Heart right ventricle (tissue), 16 donors: Measurements from ENCODE around the gene ELN. TPM values are rescaled to one million over a fixed set of nuclear protein-coding genes. Genes with fewer than 3 reads are reported as not detected.

Source experiments
- ATAC-seq, 8 donors: fragments of 200-7000 bp; cut with Tn5 transposase; one replicate each; pipeline ENCODE4 v1.9.1; 2020; ENCODE audit warnings: mild to moderate bottlenecking in 8 of 8, moderate library complexity in 8 of 8, moderate number of reproducible peaks in 1 of 8
- DNase-seq, 2 donors: peaks; one replicate each; pipeline ENCODE4 v3.0.0-alpha.2; 2020
- H3K27ac ChIP-seq, 10 donors: fragments of 200-600 bp; sonication (generic) in 2 of 10; one replicate each; pipeline versions ENCODE4 v1.5.0 to v1.8.0; 2020 to 2022; ENCODE audit warnings: mild to moderate bottlenecking in 3 of 10
- H3K27me3 ChIP-seq, 7 donors: fragments of 200-600 bp; one replicate each; pipeline ENCODE4 v1.8.0; 2021 to 2022; ENCODE audit warnings: mild to moderate bottlenecking in 2 of 7
- H3K36me3 ChIP-seq, 9 donors: fragments of 200-600 bp; sonication (generic) in 1 of 9; one replicate each; pipeline versions ENCODE4 v1.5.0 to v1.8.0; 2020 to 2022; ENCODE audit warnings: mild to moderate bottlenecking in 2 of 9
- H3K4me1 ChIP-seq, 9 donors: fragments of 200-600 bp; sonication (generic) in 1 of 9; one replicate each; pipeline versions ENCODE4 v1.5.0 to v1.8.0; 2020 to 2022; ENCODE audit warnings: mild to moderate bottlenecking in 4 of 9
- H3K4me3 ChIP-seq, 10 donors: fragments of 200-600 bp; sonication (generic) in 2 of 10; one replicate each; pipeline versions ENCODE4 v1.5.0 to v1.8.0; 2020 to 2022; ENCODE audit warnings: mild to moderate bottlenecking in 7 of 10, moderate library complexity in 2 of 10
- H3K9me3 ChIP-seq, 11 donors: fragments of 200-600 bp in 10 of 11; sonication (generic) in 2 of 11; one replicate each; pipeline versions ENCODE4 v1.5.0 to v1.8.0; 2013 to 2022; ENCODE audit warnings: mild to moderate bottlenecking in 2 of 11, control low read depth in 1 of 11, moderate library complexity in 1 of 11
- CTCF ChIP-seq, 9 donors: fragments of 200-600 bp; sonication (generic) in 2 of 9; IDR thresholded peaks; one replicate each; pipeline versions ENCODE4 v1.5.0 to v1.8.0; 2021 to 2022; ENCODE audit warnings: antibody characterized with exemption in 9 of 9, mild to moderate bottlenecking in 5 of 9, moderate library complexity in 1 of 9
- WGBS, 2 donors: extraction: QIAGEN DNeasy Blood & Tissue Kit; methylation state at CpG; one replicate each; pipeline ENCODE4 v1.1.7; 2013; ENCODE audit warnings: inconsistent platforms in 1 of 2; 5-methylcytosine and 5-hydroxymethylcytosine counted together
- intact Hi-C, 10 donors: fragments of 100-400 bp; cut with DNase I; formaldehyde crosslinking; loops; one replicate each; pipeline versions ENCODE4 v1.11.1 to v1.14.2; 2022
- polyA plus RNA-seq, 2 donors: library from polyadenylated mRNA; stranded (reverse); fragments of 200-250 nt; gene quantifications; one replicate each; pipeline ENCODE4 v1.2.3, GENCODE V29; 2013
- total RNA-seq, 10 donors: library from RNA; stranded (reverse); fragmentation: NEBNext Ultra II Directional in 3 of 10; extraction: Animal tissue kit (Norgen Biotek cat#: 25700) in 3 of 10; gene quantifications; one replicate each; pipeline versions ENCODE4 v1.2.1 to v1.2.4, GENCODE V29; 2021 to 2023
- donor health status: Arrhythmogenic right ventricular cardiomyopathy.
- donor health status: ischemic (EF 13 %, LVEDD 7.1; RV severe dilation, severe dysfunction).
- donor health status: healthy with polysubstance abuse.
- donor health status: DM: no; HTN: yes; CAD: no.
- donor health status: DM: no; HTN: no; CAD: no.
- donor health status: ischemic (EF 25% LVEDD 6.9; RV normal size, moderate dysfunction).
- donor health status: ischemic (EF 25% LVEDD 5.7; RV mildly dilated, moderate dysfunction).
- donor health status: healthy.
- donor health status: DM: yes; HTN: yes; CAD: no.
- donor health status: Ischemic cardiomyopathy.
- donor health status: ischemic (EF 35%, LVEDD 5.7; RV mildly dilated, moderate dysfunction).
- donor health status: nonischemic (EF 11% LVEDD 7.7; RV severe dilation, severe dysfunction).
- donor health status: DM: yes; HTN: yes; CAD: no.
- donor health status: PGD.
- donor health status: ischemic (EF 29% LVEDD 5.4; RV normal size, mild dysfunction).
- donor health status: nonischemic (EF 23%, LVEDD 6.1; RV moderate dilation, normal function).

ELN gene
- total and polyA plus RNA-seq, 12 donors = 14.2 to 99.8 (median 31.8) TPM

GRCh38 chr7:74026903-74027682, 880 bp upstream of the ELN start:
- peak; percentile 58 to 76 (median 73) for ATAC-seq
- Histone ChIP-seq H3K27me3 (peaks cover 0 to 62% (median 10%) of the 10 kb centered on the region in 7 donors), H3K36me3 (no peaks in the 10 kb centered on the region), H3K4me3 (peak overlapping the region in 8 of 10 donors; percentile 46 to 77 (median 60)), H3K27ac (peak overlapping the region; percentile 8 to 92 (median 82)), H3K4me1 (peaks cover 10 to 79% (median 49%) of the 10 kb centered on the region in 9 donors), H3K9me3 (no peaks in the 10 kb centered on the region)
- intact Hi-C loops = loop anchor here (1.0 to 10.0 kb wide), 7 partner anchors 40 to 165 kb away; partner anchors contain the start of gene TMEM270 (in 1 of the 10)
- TF ChIP-seq CTCF (IDR thresholded peaks at IDR 0.05) = peak; percentile 91 to 97 (median 94)
- peak; percentile 85 for DNase-seq
- 15 to 21% methylated on average over 18 of the region's 18 CpGs for whole genome bisulfite sequencing, 2 donors

GRCh38 chr7:74028321-74028838, 407 bp downstream of the ELN start:
- intact Hi-C loops = loop anchor here in 9 of 10 donors (5.0 to 10.0 kb wide), 5 partner anchors 41 to 166 kb away; partner anchors contain the start of gene TMEM270 (in 1 of the 9)
- Histone ChIP-seq H3K9me3 (no peaks in the 10 kb centered on the region), H3K4me1 (peaks cover 10 to 78% (median 40%) of the 10 kb centered on the region in 9 donors), H3K36me3 (no peaks in the 10 kb centered on the region), H3K27ac (peak overlapping the region; percentile 40 to 92 (median 84)), H3K4me3 (peak overlapping the region; percentile 22 to 77 (median 58)), H3K27me3 (peaks cover 0 to 62% (median 10%) of the 10 kb centered on the region in 7 donors)
- WGBS, 2 donors = 29 to 40% methylated on average over 13 of the region's 13 CpGs
- no peak for TF ChIP-seq CTCF (IDR thresholded peaks at IDR 0.05)
- DNase-seq = no peak
- peak in 1 of 8 donors; percentile 1 for ATAC-seq

GRCh38 chr7:74029089-74029785, 1.3 kb downstream of the ELN start:
- DNase-seq (peak in 1 of 2 donors; percentile 50), ATAC-seq (no peak)
- Histone ChIP-seq H3K9me3 (no peaks in the 10 kb centered on the region), H3K27ac (peak overlapping the region in 8 of 10 donors; percentile 3 to 92 (median 84)), H3K36me3 (no peaks in the 10 kb centered on the region), H3K27me3 (peaks cover 0 to 62% (median 8%) of the 10 kb centered on the region in 7 donors), H3K4me3 (peak overlapping the region; percentile 22 to 77 (median 58)), H3K4me1 (peaks cover 15 to 80% (median 44%) of the 10 kb centered on the region in 9 donors)
- TF ChIP-seq CTCF (IDR thresholded peaks at IDR 0.05) = no peak
- 44 to 46% methylated on average over 18 of the region's 18 CpGs for WGBS, 2 donors
- intact Hi-C loops = loop anchor here in 9 of 10 donors (5.0 to 10.0 kb wide), 5 partner anchors 42 to 167 kb away; partner anchors contain the start of gene TMEM270 (in 1 of the 9)

- H3K9me3 ChIP-seq = no peaks in the 10 kb centered on the region
- intact Hi-C loops = loop anchor here in 9 of 10 donors (5.0 to 10.0 kb wide), 7 partner anchors 43 to 168 kb away; partner anchors contain the start of genes LIMK1 (in 1 of the 9) and TMEM270 (in 1 of the 9)
- 36 to 41% methylated on average over 8 of the region's 8 CpGs for WGBS, 2 donors
- peaks cover 18 to 85% (median 47%) of the 10 kb centered on the region in 9 donors for H3K4me1 ChIP-seq
- H3K4me3 ChIP-seq = peak overlapping the region; percentile 6 to 77 (median 58)
- peaks cover 0 to 5% (median 0%) of the 10 kb centered on the region in 9 donors for H3K36me3 ChIP-seq
- ATAC-seq (no peak), DNase-seq (no peak)
- H3K27ac ChIP-seq = peak overlapping the region in 8 of 10 donors; percentile 3 to 92 (median 84)
- H3K27me3 ChIP-seq = peaks cover 0 to 58% (median 5%) of the 10 kb centered on the region in 7 donors
- TF ChIP-seq CTCF (IDR thresholded peaks at IDR 0.05) = no peak
Measured at GRCh38 chr7:74029991-74030415, 2.0 kb downstream of the ELN start.
